IPS-NIHi7 (cell line): ENCODE results near the gene VRK2.
"Not testable (repeated sequence)": the region's sequence is repeated elsewhere in the genome, so short reads cannot be mapped to it uniquely, and the experiment has no call there.

Experiments used
- DNase-seq: peaks from one replicate; pipeline ENCODE4 v3.0.0; 2012; ENCODE audit warnings: mixed read lengths; ENCODE audit errors: extremely low spot score

VRK2 gene

DNA sequence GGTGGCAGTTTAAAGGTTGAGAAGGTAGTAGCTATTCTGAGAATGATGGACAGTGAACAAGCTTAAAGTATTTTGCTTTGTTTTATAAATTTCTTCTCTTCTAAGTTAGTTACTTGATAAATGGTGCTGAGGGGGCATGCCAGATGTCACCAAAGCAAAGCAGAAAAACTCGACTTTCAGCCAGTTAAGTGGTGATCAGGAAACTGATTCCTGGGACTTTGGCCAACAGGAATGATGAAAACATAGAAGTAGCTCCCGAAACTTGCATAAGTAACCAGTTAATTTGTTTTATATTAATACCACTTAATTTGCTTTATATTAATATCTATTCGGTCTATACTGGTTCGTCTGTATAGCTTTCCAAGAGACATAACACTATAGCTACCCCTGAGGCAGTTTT, 111.9 kb downstream of the VRK2 start:
- no peak for DNase-seq

- no peak for DNase-seq
Measured at GRCh38 chr2:58163913-58164312, 117.3 kb downstream of the VRK2 start.

DNA sequence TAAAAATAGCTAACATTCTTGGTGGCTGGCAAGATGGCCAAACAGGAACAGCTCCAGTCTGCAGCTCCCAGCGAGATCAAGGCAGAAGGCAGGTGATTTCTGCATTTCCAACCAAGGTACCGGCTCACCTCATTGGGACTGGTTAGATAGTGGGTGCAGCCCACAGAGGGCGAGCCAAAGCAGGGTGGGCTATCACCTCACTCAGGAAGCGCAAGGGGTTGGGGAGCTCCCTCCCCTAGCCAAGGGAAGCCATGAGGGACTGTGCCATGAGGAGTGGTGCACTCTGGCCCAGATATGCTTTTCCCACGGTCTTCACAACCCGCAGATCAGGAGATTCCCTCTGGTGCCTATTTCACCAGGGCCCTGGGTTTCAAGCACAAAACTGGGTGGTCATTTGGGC, 121.5 kb downstream of the VRK2 start:
- DNase-seq, result not testable (repeated sequence)

DNA sequence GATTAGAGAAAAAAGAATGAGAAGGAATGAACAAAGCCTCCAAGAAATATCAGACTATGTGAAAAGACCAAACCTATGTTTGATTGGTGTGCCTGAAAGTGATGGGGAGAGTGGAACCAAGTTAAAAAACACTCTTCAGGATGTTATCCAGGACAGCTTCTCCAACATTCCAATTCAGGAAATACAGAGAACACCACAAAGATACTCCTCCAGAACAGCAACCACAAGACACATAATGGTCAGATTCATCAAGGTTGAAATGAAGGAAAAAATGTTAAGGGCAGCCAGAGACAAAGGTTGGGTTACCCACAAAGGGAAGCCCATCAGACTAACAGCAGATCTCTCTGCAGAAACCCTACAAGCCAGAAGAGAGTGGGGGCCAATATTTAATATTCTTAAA, 123.2 kb downstream of the VRK2 start:
- DNase-seq, result not testable (repeated sequence)

DNA sequence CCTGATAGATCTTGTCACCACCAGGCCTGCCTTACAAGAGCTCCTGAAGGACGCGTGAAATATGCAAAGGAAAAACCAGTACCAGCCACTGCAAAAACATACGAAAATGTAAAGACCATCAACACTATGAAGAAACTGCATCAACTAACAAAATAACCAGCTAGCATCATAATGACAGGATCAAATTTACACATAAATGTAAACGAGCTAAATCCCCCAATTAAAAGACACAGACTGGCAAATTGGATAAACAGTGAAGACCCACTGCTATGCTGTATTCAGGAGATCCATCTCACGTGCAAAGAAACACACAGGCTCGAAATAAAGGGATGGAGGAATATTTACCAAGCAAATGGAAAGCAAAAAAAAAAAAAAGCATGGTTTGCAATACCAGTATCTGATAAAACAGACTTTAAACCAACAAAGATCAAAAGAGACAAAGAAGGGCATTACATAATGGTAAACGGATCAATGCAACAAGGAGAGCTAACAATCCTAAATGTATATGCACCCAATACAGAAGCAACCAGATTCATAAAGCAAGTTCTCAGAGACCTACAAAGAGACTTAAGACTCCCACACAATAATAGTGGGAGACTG, 123.8 kb downstream of the VRK2 start:
- not testable (repeated sequence) for DNase-seq

DNA sequence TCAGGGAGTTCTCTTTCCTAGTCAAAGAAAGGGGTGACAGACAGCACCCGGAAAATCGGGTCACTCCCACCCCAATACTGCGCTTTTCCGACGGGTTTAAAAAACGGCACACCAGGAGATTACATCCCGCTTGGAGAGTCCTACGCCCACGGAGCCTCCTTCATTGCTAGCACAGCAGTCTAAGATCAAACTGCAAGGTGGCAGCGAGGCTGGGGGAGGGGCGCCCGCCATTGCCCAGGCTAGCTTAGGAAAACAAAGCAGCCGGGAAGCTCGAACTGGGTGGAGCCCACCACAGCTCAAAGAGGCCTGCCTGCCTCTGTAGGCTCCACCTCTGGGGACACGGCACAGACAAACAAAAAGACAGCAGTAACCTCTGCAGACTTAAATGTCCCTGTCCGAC, 125.2 kb downstream of the VRK2 start:
- not testable (repeated sequence) for DNase-seq

DNA sequence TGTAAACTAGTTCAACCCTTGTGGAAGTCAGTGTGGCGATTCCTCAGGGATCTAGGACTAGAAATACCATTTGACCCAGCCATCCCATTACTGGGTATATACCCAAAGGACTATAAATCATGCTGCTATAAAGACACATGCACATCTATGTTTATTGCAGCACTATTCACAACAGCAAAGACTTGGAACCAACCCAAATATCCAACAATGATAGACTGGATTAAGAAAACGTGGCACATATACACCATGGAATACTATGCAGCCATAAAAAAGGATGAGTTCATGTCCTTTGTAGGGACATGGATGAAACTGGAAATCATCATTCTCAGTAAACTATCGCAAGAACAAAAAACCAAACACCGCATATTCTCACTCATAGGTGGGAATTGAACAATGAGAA, 130.6 kb downstream of the VRK2 start:
- not testable (repeated sequence) for DNase-seq

DNA sequence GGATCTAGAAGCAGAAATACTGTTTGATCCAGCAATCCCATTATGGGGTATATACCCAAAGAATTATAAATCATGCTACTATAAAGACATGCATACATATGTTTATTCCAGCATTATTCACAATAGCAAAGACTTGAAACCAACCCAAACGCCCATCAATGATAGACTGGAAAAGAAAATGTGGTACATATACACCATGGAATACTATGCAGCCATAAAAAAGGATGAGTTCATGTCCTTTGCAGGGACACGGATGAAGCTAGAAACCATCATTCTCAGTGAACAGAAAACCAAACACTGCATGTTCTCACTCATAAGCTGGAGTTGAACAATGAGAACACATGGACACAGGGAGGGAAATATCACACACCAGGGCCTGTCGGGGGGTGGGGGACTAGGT, 133.6 kb downstream of the VRK2 start:
- not testable (repeated sequence) for DNase-seq

GRCh38 chr2:58180635-58181034, 134.0 kb downstream of the VRK2 start:
- no peak for DNase-seq

DNA sequence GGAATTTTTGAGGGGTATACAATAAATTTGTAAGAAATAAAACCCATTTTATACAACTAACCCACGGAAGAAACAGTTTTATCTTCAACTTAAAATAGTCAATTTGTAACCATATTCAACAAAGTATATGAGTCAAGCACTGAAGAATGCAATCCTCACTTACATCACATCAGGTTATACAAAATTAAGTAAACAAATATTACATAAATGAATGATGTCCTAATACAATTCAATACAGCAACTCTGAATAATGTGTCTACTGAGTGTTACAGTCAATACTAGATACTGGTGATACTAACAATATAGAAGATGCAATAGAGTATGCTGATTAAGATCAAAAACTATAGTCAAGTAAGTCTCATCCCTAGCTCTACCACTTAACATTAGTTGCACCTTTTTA, 135.9 kb downstream of the VRK2 start:
- DNase-seq, result no peak

- no peak for DNase-seq
Measured at GRCh38 chr2:58186501-58186900, 139.9 kb downstream of the VRK2 start.

- DNase-seq, result not testable (repeated sequence)
Measured at GRCh38 chr2:58187022-58187421, 140.4 kb downstream of the VRK2 start.

DNA sequence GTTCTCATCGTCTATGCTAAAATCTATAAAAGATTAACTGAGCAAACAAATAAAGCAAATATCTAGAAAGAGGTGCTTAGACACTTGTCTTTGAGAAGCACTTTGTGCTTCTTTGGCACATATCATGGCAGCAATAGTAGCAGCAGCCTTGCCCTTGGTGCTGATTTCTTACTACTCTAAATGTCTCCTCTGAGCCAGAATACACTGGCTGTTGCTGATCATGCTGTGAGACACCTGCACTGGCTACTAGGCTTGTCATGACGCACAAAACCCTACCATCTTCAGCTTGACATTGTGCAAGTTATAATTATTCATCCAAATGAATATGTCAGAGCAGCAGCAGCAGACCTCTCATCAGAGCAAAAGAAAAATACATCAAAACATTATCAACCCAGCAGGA, 147.9 kb downstream of the VRK2 start:
- DNase-seq, result no peak

- DNase-seq, result no peak
Measured at GRCh38 chr2:58195662-58196061, 149.1 kb downstream of the VRK2 start.

- DNase-seq, result no peak
Measured at GRCh38 chr2:58197894-58198293, 151.3 kb downstream of the VRK2 start.

DNA sequence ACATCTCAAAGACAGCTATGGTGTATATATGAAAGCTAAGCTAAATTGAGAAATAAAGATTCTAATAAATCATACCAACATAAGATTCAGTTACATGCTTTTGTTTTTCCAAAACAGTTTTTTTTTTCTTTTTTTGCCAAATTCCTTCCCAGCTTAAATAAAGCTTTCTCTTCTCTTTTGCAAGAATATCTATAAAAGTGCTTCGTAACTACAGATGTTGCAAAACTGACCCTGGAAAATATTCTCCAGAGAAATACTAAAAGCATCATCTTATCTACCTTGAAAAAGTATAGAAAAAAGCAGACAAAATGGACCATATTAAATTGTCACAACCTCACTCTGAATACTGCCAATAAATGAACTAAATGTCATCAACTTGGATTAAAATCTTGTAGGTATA, 155.8 kb downstream of the VRK2 start:
- DNase-seq, result no peak

- no peak for DNase-seq
Measured at GRCh38 chr2:58203018-58203417, 156.4 kb downstream of the VRK2 start.

- no peak for DNase-seq
Measured at GRCh38 chr2:58204195-58204959, 157.8 kb downstream of the VRK2 start.

- DNase-seq, result no peak
Measured at GRCh38 chr2:58206785-58207184, 160.2 kb downstream of the VRK2 start.

GRCh38 chr2:58207189-58207588, 160.6 kb downstream of the VRK2 start:
- DNase-seq, result peak; percentile 20
